ENCODE measurements around the gene DOK5.

Gene DOK5

DNA sequence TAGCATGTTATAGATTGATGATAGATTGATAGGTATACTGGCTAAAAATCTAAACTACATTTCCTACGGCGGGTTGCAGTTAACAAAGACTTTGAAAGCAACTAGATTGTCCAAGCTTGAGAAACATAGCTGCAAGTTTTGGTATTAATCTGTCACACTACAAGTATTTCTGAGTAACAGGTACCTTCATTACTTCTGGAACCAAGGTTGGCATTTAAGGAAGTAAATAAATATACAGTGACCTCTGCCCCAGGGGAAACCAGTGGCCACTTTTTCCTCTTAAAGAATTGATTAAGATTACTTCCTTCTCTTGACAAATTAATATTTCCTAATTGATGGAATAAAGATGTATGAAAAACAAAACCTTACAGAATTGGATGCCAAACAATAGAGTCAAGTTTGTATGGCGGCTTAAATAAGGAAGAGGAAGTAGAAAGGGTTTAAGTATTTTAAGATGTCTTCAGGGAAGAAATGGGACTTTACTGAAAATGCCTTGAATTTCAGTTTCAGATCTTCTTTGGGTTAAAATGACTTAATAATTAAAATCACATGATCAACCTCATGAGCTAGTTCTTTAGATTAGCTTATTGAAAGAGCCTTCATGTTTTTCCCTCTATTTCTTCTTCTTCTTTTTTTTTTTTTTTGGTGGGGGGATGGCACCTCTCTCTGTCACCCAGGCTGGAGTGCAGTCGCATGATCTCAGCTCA lies 132.8 kb downstream of the DOK5 start:
- TF ChIP-seq, protein P1, sequence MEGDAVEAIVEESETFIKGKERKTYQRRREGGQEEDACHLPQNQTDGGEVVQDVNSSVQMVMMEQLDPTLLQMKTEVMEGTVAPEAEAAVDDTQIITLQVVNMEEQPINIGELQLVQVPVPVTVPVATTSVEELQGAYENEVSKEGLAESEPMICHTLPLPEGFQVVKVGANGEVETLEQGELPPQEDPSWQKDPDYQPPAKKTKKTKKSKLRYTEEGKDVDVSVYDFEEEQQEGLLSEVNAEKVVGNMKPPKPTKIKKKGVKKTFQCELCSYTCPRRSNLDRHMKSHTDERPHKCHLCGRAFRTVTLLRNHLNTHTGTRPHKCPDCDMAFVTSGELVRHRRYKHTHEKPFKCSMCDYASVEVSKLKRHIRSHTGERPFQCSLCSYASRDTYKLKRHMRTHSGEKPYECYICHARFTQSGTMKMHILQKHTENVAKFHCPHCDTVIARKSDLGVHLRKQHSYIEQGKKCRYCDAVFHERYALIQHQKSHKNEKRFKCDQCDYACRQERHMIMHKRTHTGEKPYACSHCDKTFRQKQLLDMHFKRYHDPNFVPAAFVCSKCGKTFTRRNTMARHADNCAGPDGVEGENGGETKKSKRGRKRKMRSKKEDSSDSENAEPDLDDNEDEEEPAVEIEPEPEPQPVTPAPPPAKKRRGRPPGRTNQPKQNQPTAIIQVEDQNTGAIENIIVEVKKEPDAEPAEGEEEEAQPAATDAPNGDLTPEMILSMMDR (IDR thresholded peaks at IDR 0.05), result no peak
- no peak for TF ChIP-seq ZFX (IDR thresholded peaks at IDR 0.05; ENCODE audit: borderline replicate concordance)
- H3K27ac ChIP-seq, result no peak overlapping the region

GRCh38 chr20:54608943-54609342 lies 133.6 kb downstream of the DOK5 start:
- no peak overlapping the region for H3K27ac ChIP-seq
- TF ChIP-seq, protein P1 (IDR thresholded peaks at IDR 0.05), result no peak

DNA sequence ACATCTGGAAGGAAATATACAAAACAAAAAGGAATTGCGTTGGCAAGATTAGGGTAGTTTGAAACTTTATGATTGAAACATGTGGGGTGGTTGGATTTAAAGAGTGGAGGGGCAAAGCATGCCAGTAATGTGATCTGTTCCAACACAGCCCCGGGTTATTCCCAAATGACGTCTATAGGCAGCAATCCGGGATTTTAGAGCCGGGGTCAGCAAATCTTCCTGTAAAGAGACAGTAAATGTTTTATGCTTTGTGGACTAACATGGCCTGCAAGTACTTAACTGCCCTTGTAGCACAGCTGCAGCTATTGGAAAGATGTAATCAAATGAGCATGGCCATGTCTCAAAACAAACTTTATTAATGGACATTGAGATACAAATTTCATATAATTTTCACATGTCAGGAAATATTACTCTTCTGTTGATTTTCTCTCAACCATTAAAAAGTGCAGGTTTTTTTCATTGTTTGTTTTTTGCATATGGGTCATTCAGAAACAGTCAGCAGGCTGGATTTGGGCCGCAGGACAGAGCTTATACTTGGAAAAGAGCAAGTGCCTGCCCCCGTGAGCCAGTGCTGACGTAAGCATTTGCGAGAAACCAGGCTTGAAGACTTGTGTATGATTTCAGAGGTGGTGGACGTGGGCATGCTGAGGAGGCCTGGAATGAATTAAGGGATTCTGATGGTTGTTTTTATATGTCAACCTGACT lies 136.5 kb downstream of the DOK5 start:
- TF ChIP-seq, protein P1 (IDR thresholded peaks at IDR 0.05), result no peak
- no peak for TF ChIP-seq ZFX (IDR thresholded peaks at IDR 0.05; ENCODE audit: borderline replicate concordance)
- no peak overlapping the region for H3K27ac ChIP-seq

GRCh38 chr20:54618412-54618811 lies 143.0 kb downstream of the DOK5 start:
- no peak overlapping the region for H3K27ac ChIP-seq
- no peak for TF ChIP-seq ZFX (IDR thresholded peaks at IDR 0.05; ENCODE audit: borderline replicate concordance)
- TF ChIP-seq, protein P1 (IDR thresholded peaks at IDR 0.05), result no peak

DNA sequence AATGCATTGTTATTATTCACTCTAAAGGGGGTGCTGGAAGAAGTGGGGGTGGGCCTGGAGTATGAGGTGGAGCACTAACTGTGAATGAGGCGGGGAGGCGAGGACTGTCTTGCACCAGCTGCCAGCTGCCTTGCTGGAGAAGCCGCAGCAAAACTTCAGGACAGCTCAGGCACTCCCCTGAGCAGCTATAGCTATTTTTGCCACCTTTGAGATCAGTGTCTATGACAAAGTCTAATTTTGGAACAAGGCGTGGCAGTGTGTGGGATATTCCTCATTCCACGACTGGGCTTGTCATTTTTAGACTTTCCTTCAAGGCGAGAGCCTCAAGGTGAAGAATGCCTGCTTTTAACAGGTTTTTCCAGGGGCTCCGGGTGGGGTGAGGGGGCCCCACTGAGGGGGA lies 143.8 kb downstream of the DOK5 start:
- H3K27ac ChIP-seq, result no peak overlapping the region
- no peak for TF ChIP-seq ZFX (IDR thresholded peaks at IDR 0.05; ENCODE audit: borderline replicate concordance)
- TF ChIP-seq, protein P1 (IDR thresholded peaks at IDR 0.05), result no peak

- H3K27ac ChIP-seq, result no peak overlapping the region
- TF ChIP-seq, protein P1 (IDR thresholded peaks at IDR 0.05), result no peak
- no peak for TF ChIP-seq ZFX (IDR thresholded peaks at IDR 0.05; ENCODE audit: borderline replicate concordance)
Measured at GRCh38 chr20:54619682-54620081, 144.3 kb downstream of the DOK5 start.

- no peak overlapping the region for H3K27ac ChIP-seq
- TF ChIP-seq ZFX (IDR thresholded peaks at IDR 0.05; ENCODE audit: borderline replicate concordance), result no peak
- TF ChIP-seq, protein P1 (IDR thresholded peaks at IDR 0.05), result no peak
Measured at GRCh38 chr20:54620611-54621010, 145.2 kb downstream of the DOK5 start.

All from 22Rv1 (cell line).